IPS-20b (cell line): Measurements from ENCODE around the gene ENTREP3.
A peak's percentile ranks its signal among the peaks of the same experiment; 100 is the strongest.
"Not testable (repeated sequence)": the region's sequence is repeated elsewhere in the genome, so short reads cannot be mapped to it uniquely, and the experiment has no call there.

ENCODE experiments used
- H3K27ac ChIP-seq: one replicate; pipeline ENCODE4 v1.5.1; 2013; ENCODE audit warnings: low read length
- H3K27me3 ChIP-seq: 2 replicates; pipeline ENCODE4 v1.6.1; 2013; ENCODE audit warnings: mild to moderate bottlenecking, low read length, inconsistent platforms; ENCODE audit not compliant: insufficient read depth
- H3K36me3 ChIP-seq: 2 replicates; pipeline ENCODE4 v1.6.1; 2013; ENCODE audit warnings: low read depth, mild to moderate bottlenecking, inconsistent platforms, low read length, moderate library complexity; ENCODE audit not compliant: insufficient read depth
- H3K4me1 ChIP-seq: 2 replicates; pipeline ENCODE4 v1.6.1; 2013; ENCODE audit warnings: mild to moderate bottlenecking, control low read depth, inconsistent platforms, low read length, moderate library complexity; ENCODE audit not compliant: insufficient read depth
- H3K4me3 ChIP-seq: 2 replicates; pipeline ENCODE4 v1.5.1; 2013; ENCODE audit warnings: mild to moderate bottlenecking, low read length, inconsistent platforms
- H3K9ac ChIP-seq: 2 replicates; pipeline ENCODE4 v1.6.1; 2013; ENCODE audit warnings: low read depth, mild to moderate bottlenecking, inconsistent platforms, low read length, moderate library complexity
- H3K9me3 ChIP-seq: 2 replicates; pipeline ENCODE4 v1.6.1; 2013; ENCODE audit warnings: mild to moderate bottlenecking, low read depth, low read length, inconsistent platforms; ENCODE audit not compliant: insufficient read depth

ENTREP3 gene

GRCh38 chr1:155293086-155293749 is 37.9 kb upstream of the ENTREP3 start:
- Histone ChIP-seq H3K4me3 (no peak overlapping the region), H3K4me1 (0 out of 2 replicates have a peak, but pooled peaks cover 3% of the 10 kb centered on the region), H3K9ac (no peak overlapping the region), H3K9me3 (no peaks in the 10 kb centered on the region), H3K36me3 (no peaks in the 10 kb centered on the region), H3K27me3 (peaks cover 49% of the 10 kb centered on the region), H3K27ac (no peak overlapping the region)

- not testable (repeated sequence) for H3K9ac ChIP-seq, H3K4me3 ChIP-seq, H3K36me3 ChIP-seq, H3K4me1 ChIP-seq, H3K9me3 ChIP-seq, H3K27ac ChIP-seq
- H3K27me3 ChIP-seq = peaks cover 37% of the 10 kb centered on the region
These were observed 35.7 kb upstream of the ENTREP3 start for GRCh38 chr1:155291006-155291405.

GRCh38 chr1:155287987-155288543 is 32.8 kb upstream of the ENTREP3 start:
- Histone ChIP-seq H3K27me3 (peaks cover 8% of the 10 kb centered on the region), H3K36me3 (no peaks in the 10 kb centered on the region), H3K9me3 (no peaks in the 10 kb centered on the region), H3K4me1 (no peaks in the 10 kb centered on the region), H3K27ac (no peak overlapping the region), H3K4me3 (no peak overlapping the region), H3K9ac (no peak overlapping the region)

- no peak overlapping the region for H3K9ac ChIP-seq
- no peaks in the 10 kb centered on the region for H3K36me3 ChIP-seq
- no peaks in the 10 kb centered on the region for H3K9me3 ChIP-seq
- H3K4me3 ChIP-seq = no peak overlapping the region
- H3K4me1 ChIP-seq = no peaks in the 10 kb centered on the region
- H3K27me3 ChIP-seq = no peaks in the 10 kb centered on the region
- H3K27ac ChIP-seq = no peak overlapping the region
These were observed 31.3 kb upstream of the ENTREP3 start for GRCh38 chr1:155286544-155286943.

- Histone ChIP-seq H3K4me3 (no peak overlapping the region), H3K27me3 (no peaks in the 10 kb centered on the region), H3K4me1 (no peaks in the 10 kb centered on the region), H3K36me3 (no peaks in the 10 kb centered on the region), H3K9me3 (no peaks in the 10 kb centered on the region), H3K9ac (no peak overlapping the region), H3K27ac (no peak overlapping the region)
These were observed 30.4 kb upstream of the ENTREP3 start for GRCh38 chr1:155285631-155286044.

- Histone ChIP-seq H3K36me3 (no peaks in the 10 kb centered on the region), H3K4me3 (no peak overlapping the region), H3K9me3 (no peaks in the 10 kb centered on the region), H3K27ac (no peak overlapping the region), H3K27me3 (no peaks in the 10 kb centered on the region), H3K4me1 (no peaks in the 10 kb centered on the region), H3K9ac (no peak overlapping the region)
These were observed 29.8 kb upstream of the ENTREP3 start for GRCh38 chr1:155285063-155285462.

- H3K9ac ChIP-seq = no peak overlapping the region
- no peak overlapping the region for H3K27ac ChIP-seq
- no peaks in the 10 kb centered on the region for H3K9me3 ChIP-seq
- no peaks in the 10 kb centered on the region for H3K36me3 ChIP-seq
- H3K27me3 ChIP-seq = no peaks in the 10 kb centered on the region
- peaks cover under 1% of the 10 kb centered on the region; the same call in 1 of the 2 replicates for H3K4me1 ChIP-seq
- no peak overlapping the region for H3K4me3 ChIP-seq
These were observed 29.2 kb upstream of the ENTREP3 start for GRCh38 chr1:155284476-155284875.

GRCh38 chr1:155282488-155283091 is 27.3 kb upstream of the ENTREP3 start:
- H3K9ac ChIP-seq = no peak overlapping the region
- no peak overlapping the region for H3K27ac ChIP-seq

GRCh38 chr1:155279268-155279667 is 24.0 kb upstream of the ENTREP3 start:
- peaks cover 13% of the 10 kb centered on the region for H3K4me1 ChIP-seq
- no peak overlapping the region for H3K9ac ChIP-seq
- H3K36me3 ChIP-seq = no peaks in the 10 kb centered on the region
- H3K27me3 ChIP-seq = peaks cover 15% of the 10 kb centered on the region
- no peaks in the 10 kb centered on the region for H3K9me3 ChIP-seq
- H3K4me3 ChIP-seq = 0 out of 2 replicates have a peak overlapping the region, but pooled peaks have one; percentile 2
- no peak overlapping the region for H3K27ac ChIP-seq

More at GRCh38 chr1:155282488-155283091, 27.3 kb upstream of the ENTREP3 start:
- H3K9me3 ChIP-seq = no peaks in the 10 kb centered on the region
- peaks cover 11% of the 10 kb centered on the region for H3K4me1 ChIP-seq
- no peak overlapping the region for H3K4me3 ChIP-seq
- H3K36me3 ChIP-seq = no peaks in the 10 kb centered on the region
- no peaks in the 10 kb centered on the region for H3K27me3 ChIP-seq

GRCh38 chr1:155278689-155279160 is 23.4 kb upstream of the ENTREP3 start:
- Histone ChIP-seq H3K36me3 (no peaks in the 10 kb centered on the region), H3K9me3 (no peaks in the 10 kb centered on the region), H3K9ac (peak overlapping the region; percentile 7; the same call in 1 of the 2 replicates), H3K27me3 (peaks cover 15% of the 10 kb centered on the region), H3K4me1 (peaks cover 13% of the 10 kb centered on the region), H3K4me3 (peak overlapping the region; percentile 40; the same call in 1 of the 2 replicates), H3K27ac (no peak overlapping the region)

GRCh38 chr1:155277902-155278688 is 22.8 kb upstream of the ENTREP3 start:
- no peaks in the 10 kb centered on the region for H3K36me3 ChIP-seq
- no peaks in the 10 kb centered on the region for H3K9me3 ChIP-seq
- peaks cover 15% of the 10 kb centered on the region for H3K4me1 ChIP-seq
- H3K4me3 ChIP-seq = peak overlapping the region; percentile 70
- H3K27me3 ChIP-seq = peaks cover 15% of the 10 kb centered on the region
- H3K9ac ChIP-seq = peak overlapping the region; percentile 41; the same call in 1 of the 2 replicates
- H3K27ac ChIP-seq = no peak overlapping the region
